HepG2 (cell line): ENCODE measurements around the gene GFOD1. TPM values are rescaled to one million over a fixed set of nuclear protein-coding genes. Genes with fewer than 3 reads are reported as not detected.

Experiments used
- ARHGAP35 ChIP-seq: sonication (generic); formaldehyde crosslinking; IDR thresholded peaks from 2 replicates; pipeline ENCODE4 v1.9.0; 2022; ENCODE audit warnings: mild to moderate bottlenecking, inconsistent platforms, moderate library complexity, missing genetic modification reagents, borderline replicate concordance
- ATF1 ChIP-seq: IDR thresholded peaks from 2 replicates; pipeline ENCODE4 v1.6.1; 2016; ENCODE audit warnings: mild to moderate bottlenecking, control low read depth
- DZIP1 ChIP-seq: sonication (generic); formaldehyde crosslinking; IDR thresholded peaks from 2 replicates; pipeline ENCODE4 v1.5.0; 2020; ENCODE audit warnings: mild to moderate bottlenecking, missing genetic modification reagents
- E2F2 ChIP-seq: sonication (generic); formaldehyde crosslinking; IDR thresholded peaks from 2 replicates; pipeline ENCODE4 v1.4.0; 2020; ENCODE audit warnings: missing genetic modification reagents, borderline replicate concordance
- GABPA ChIP-seq, 2 experiments: IDR thresholded peaks; 2 replicates each; pipeline ENCODE4 v1.6.1; 2011 to 2016; ENCODE audit warnings: low read depth in 2 of 2, low read length in 1 of 2, missing biosample characterization in 1 of 2, missing genetic modification characterization in 1 of 2
- GATAD1 ChIP-seq: IDR thresholded peaks from 2 replicates; pipeline ENCODE4 v1.6.1; 2016; ENCODE audit warnings: missing genetic modification reagents, missing compliant biosample characterization
- IRF9 ChIP-seq: sonication (generic); formaldehyde crosslinking; IDR thresholded peaks from 2 replicates; pipeline ENCODE4 v1.8.0; 2022; ENCODE audit warnings: missing genetic modification reagents, mild to moderate bottlenecking, borderline replicate concordance
- JDP2 ChIP-seq: sonication (generic); formaldehyde crosslinking; IDR thresholded peaks from 2 replicates; pipeline ENCODE4 v1.8.1; 2022; ENCODE audit warnings: missing genetic modification reagents, borderline replicate concordance
- JUNB ChIP-seq: sonication (generic); formaldehyde crosslinking; IDR thresholded peaks from 2 replicates; pipeline ENCODE4 v1.8.0; 2022; ENCODE audit warnings: missing genetic modification reagents, mild to moderate bottlenecking, borderline replicate concordance
- NCOA2 ChIP-seq: sonication (generic); formaldehyde crosslinking; IDR thresholded peaks from 2 replicates; pipeline ENCODE4 v1.8.0; 2022; ENCODE audit warnings: inconsistent platforms
- NR2C2 ChIP-seq: sonication (generic); formaldehyde crosslinking; IDR thresholded peaks from 2 replicates; pipeline ENCODE4 v1.4.0; 2020; ENCODE audit warnings: missing genetic modification reagents, mild to moderate bottlenecking, moderate library complexity, borderline replicate concordance
- SKI ChIP-seq: fragments of 450-650 bp; IDR thresholded peaks from one replicate; pipeline ENCODE4 v1.6.1; 2018; ENCODE audit warnings: mild to moderate bottlenecking; ENCODE audit not compliant: partially characterized antibody
- TSC22D2 ChIP-seq: sonication (generic); formaldehyde crosslinking; IDR thresholded peaks from 2 replicates; pipeline ENCODE4 v1.5.1; 2020; ENCODE audit warnings: missing genetic modification reagents, mild to moderate bottlenecking, borderline replicate concordance
- ZFP82 ChIP-seq: sonication (generic); formaldehyde crosslinking; IDR thresholded peaks from 2 replicates; pipeline ENCODE4 v1.5.1; 2020; ENCODE audit warnings: mild to moderate bottlenecking, missing genetic modification reagents, borderline replicate concordance
- ZNF512 ChIP-seq: sonication (generic); formaldehyde crosslinking; IDR thresholded peaks from 2 replicates; pipeline ENCODE4 v1.4.0; 2020; ENCODE audit warnings: mild to moderate bottlenecking, missing genetic modification reagents
- ZNF556 ChIP-seq: sonication (generic); formaldehyde crosslinking; IDR thresholded peaks from 2 replicates; pipeline ENCODE4 v1.4.0; 2020; ENCODE audit warnings: mild to moderate bottlenecking, missing genetic modification reagents, borderline replicate concordance
- ZNF605 ChIP-seq: sonication (generic); formaldehyde crosslinking; IDR thresholded peaks from 2 replicates; pipeline ENCODE4 v1.8.0; 2022; ENCODE audit warnings: mild to moderate bottlenecking, missing genetic modification reagents
- ZNF7 ChIP-seq: IDR thresholded peaks from 2 replicates; pipeline ENCODE4 v1.6.1; 2016; ENCODE audit warnings: missing biosample characterization, missing genetic modification reagents
- ZNF792 ChIP-seq: IDR thresholded peaks from 2 replicates; pipeline ENCODE4 v1.6.1; 2016
- ZNF839 ChIP-seq: sonication (generic); formaldehyde crosslinking; IDR thresholded peaks from 2 replicates; pipeline ENCODE4 v1.4.0; 2020; ENCODE audit warnings: missing genetic modification reagents, mild to moderate bottlenecking, borderline replicate concordance
- polyA plus RNA-seq, 8 experiments: library from polyadenylated mRNA; depleted of rRNA in 3 of 8; stranded (reverse) in 7 of 8; unstranded in 1 of 8; fragments of >200 nt; fragmentation: Illumina TruSeq in 4 of 8; extraction: Trizol in 4 of 8; gene quantifications; 2 replicates each; pipeline versions ENCODE4 v1.2.1 to v1.2.3, GENCODE V29; 2011 to 2016; ENCODE audit warnings: low read depth in 4 of 8, missing spikeins in 1 of 8, mixed read lengths in 1 of 8; ENCODE audit not compliant: insufficient read depth in 1 of 8
- total RNA-seq, 5 experiments: library from RNA; depleted of rRNA; stranded (reverse); fragments of >200 nt; fragmentation: Illumina TruSeq; extraction: Trizol; gene quantifications; 2 replicates each; pipeline ENCODE4 v1.2.3, GENCODE V29; 2016; ENCODE audit warnings: low read depth in 1 of 5
- TF ChIP-seq, protein P1 (sequence below): sonication (generic); formaldehyde crosslinking; IDR thresholded peaks from 2 replicates; pipeline ENCODE4 v1.5.0; 2020; ENCODE audit warnings: missing genetic modification reagents

GFOD1 gene
- total and polyA plus RNA-seq, 2 of the 13 experiments (the other 11 are each of a cell fraction or from before 2014, with no cell fraction given) = 1.9 to 6.4 TPM

- peak; percentile 4; the same call in 1 of the 2 replicates for TF ChIP-seq NR2C2
- peak; percentile 59; the same call in 1 of the 2 replicates for TF ChIP-seq ARHGAP35
- TF ChIP-seq ZFP82 = no peak; the same call in 1 of the 2 replicates
- no peak for TF ChIP-seq ZNF556 (CRISPR knock-in tag)
- TF ChIP-seq JDP2 (CRISPR knock-in tag) = no peak
- TF ChIP-seq NCOA2 (CRISPR knock-in tag) = no peak; the same call in 1 of the 2 replicates
- 0 out of 2 replicates have a peak, but pooled peaks have one; percentile 25 for TF ChIP-seq ZNF792 (CRISPR knock-in tag)
- no peak for TF ChIP-seq ZNF7
- no peak for TF ChIP-seq DZIP1 (CRISPR knock-in tag)
- TF ChIP-seq ATF1 (CRISPR knock-in tag) = no peak
- TF ChIP-seq SKI = no peak
- peak; percentile 48; the same call in 1 of the 2 replicates for TF ChIP-seq TSC22D2 (CRISPR knock-in tag)
- TF ChIP-seq E2F2 = no peak
- TF ChIP-seq ZNF839 (CRISPR knock-in tag) = no peak
- TF ChIP-seq, protein P1, sequence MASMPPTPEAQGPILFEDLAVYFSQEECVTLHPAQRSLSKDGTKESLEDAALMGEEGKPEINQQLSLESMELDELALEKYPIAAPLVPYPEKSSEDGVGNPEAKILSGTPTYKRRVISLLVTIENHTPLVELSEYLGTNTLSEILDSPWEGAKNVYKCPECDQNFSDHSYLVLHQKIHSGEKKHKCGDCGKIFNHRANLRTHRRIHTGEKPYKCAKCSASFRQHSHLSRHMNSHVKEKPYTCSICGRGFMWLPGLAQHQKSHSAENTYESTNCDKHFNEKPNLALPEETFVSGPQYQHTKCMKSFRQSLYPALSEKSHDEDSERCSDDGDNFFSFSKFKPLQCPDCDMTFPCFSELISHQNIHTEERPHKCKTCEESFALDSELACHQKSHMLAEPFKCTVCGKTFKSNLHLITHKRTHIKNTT (CRISPR knock-in tag) = no peak
- peak; percentile 37; the same call in 1 of the 2 replicates for TF ChIP-seq GATAD1
- no peak for TF ChIP-seq ZNF512 (CRISPR knock-in tag)
- TF ChIP-seq GABPA (IDR thresholded peaks at IDR 0.05; ENCODE audit: low read depth, low read length) = no peak
- no peak for TF ChIP-seq GABPA (CRISPR knock-in tag; IDR thresholded peaks at IDR 0.05; ENCODE audit: low read depth)
- TF ChIP-seq ZNF605 (CRISPR knock-in tag) = no peak
- peak; percentile 34; the same call in 1 of the 2 replicates for TF ChIP-seq IRF9 (CRISPR knock-in tag)
- TF ChIP-seq JUNB (CRISPR knock-in tag) = no peak
Observed at GRCh38 chr6:13487122-13488014, at the start of gene GFOD1 (continued).
